Femur (tissue), 1 donor: ENCODE data around the gene PDLIM4.
A peak's percentile ranks its signal among the peaks of the same experiment; 100 is the strongest.

ENCODE experiments used
- DNase-seq: peaks from one replicate; pipeline ENCODE4 v3.0.0-alpha.2; 2017

Gene PDLIM4

DNA sequence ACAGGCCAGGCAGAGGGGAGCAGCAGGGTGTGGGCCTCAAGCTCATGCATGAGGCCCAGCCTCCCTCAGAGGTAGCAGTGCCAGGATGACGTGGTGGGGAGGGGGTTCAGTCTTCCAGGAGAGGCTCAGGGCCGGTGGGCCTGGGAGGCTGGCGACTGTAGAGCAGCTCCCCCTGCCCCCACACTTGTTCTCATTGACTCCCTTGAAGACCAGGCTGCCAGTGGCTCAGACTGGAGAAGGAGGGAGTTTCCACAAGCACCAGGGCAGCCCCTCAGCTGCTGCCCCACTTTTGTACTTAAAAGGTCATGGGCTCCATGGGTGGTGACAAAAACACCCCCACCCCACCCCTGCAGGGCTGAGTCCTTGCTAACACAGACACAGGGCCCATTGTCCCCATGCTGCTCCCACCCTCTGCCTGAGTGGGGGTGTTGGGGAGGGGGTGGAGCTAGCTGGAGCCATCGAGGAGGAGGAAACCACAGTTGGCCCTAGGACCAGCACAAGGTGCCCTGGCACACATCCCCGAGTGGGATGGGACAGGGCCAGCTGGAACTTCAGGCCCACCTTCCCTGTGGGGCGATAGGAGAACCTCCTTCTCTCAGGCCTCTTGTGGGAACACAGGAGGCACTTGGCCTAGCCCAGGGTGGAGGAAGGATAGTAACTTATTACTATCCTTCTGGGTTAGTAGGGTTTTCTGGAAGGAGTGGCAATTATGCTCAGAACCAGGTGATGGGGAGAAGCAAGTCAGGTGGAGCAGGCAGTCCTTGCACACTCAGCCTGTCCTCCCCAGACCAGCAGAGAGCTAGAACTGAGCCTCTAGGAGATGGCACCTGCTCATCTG is 10.7 kb downstream of the PDLIM4 start:
- peak; percentile 56 for DNase-seq

DNA sequence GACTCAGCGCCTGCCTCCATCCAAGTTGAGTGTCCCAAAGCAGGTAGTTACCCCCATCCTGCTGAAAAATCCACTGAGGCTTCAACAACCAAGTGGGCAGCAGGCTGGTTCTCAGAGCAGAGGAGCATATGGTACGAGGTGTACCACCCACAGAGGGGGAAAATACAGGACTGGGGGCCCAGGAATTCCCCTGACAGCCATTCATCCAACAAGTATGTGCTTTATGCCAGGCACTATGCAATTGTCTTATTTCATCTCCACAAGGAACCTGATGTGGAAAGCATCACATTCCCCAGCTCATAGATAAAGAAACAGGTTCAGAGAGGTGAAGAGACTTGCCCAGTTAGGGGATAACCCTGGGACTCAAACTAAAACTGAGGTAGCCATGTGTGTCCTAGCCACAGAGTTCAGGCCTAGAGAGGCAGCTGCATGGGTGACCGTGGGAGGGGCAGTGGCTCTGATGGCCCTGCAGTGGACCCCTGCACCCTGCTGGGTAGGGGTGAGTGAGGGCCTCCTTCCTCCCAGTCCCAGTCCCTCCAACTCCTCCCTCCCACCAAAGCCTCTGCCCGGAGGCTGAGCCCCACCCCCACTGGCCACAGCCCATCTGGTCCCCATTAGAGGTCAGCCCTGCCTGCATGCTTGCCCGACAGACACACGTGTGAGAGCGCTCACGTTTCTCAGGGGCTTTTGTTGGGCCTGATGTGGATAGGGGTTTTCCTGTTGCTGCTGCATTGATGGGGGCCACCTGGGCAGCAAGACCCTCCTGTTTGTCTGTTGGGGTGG is 11.5 kb downstream of the PDLIM4 start:
- peak; percentile 75 for DNase-seq

DNA sequence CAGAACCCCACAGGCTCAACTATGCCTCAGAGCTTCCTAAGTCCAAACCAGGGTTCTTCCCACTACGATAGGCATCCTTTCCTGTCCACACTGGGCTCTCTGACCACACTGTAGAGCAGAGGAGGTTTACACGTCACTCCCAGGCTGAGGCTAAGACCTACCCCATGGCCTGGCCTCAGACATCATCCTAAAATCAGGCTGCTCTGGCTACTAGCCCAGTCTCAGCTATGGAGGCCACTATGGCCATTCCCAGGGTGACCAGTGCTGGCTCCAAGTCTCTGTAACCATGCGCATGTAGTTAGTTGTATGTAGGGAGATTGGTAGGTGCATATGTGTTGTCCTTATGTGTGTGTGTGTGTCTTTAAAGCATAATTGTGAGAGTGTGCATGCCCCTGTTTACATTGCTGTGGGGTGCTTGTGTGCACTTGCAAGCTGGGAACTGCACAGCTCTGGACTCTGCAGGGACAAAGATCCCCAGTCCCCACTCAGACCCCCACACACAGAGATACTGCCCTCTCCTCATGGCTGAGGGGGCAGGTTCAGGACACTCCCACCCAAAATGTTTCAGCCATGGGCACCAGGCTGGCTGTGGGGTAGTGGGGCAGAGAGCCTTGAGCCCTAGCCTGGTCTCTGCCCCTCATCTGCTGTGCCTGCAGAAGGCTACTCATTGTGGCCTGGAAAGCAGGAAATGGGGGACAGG is 12.3 kb downstream of the PDLIM4 start:
- peak; percentile 26 for DNase-seq

DNA sequence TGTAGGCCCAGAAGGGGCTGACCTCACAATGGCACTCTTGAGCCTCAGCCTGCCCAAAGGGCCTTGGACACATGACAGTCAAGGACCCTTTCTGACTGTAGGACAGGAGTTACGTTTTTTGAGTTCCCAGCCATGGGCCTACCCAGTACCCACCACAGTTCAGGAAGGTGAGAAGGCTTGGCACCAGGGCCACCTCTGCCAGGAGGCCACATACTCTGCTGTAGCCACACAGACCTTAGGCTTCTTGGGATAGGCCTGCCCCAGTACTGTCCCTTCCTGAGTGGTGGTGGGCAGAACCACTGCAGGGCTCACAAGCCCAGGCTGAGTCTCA is 12.8 kb downstream of the PDLIM4 start:
- DNase-seq, result no peak

GRCh38 chr5:132270706-132271105 is 13.2 kb downstream of the PDLIM4 start:
- peak; percentile 59 for DNase-seq

GRCh38 chr5:132271251-132272246 is 14.1 kb downstream of the PDLIM4 start:
- DNase-seq, result peak; percentile 26

DNA sequence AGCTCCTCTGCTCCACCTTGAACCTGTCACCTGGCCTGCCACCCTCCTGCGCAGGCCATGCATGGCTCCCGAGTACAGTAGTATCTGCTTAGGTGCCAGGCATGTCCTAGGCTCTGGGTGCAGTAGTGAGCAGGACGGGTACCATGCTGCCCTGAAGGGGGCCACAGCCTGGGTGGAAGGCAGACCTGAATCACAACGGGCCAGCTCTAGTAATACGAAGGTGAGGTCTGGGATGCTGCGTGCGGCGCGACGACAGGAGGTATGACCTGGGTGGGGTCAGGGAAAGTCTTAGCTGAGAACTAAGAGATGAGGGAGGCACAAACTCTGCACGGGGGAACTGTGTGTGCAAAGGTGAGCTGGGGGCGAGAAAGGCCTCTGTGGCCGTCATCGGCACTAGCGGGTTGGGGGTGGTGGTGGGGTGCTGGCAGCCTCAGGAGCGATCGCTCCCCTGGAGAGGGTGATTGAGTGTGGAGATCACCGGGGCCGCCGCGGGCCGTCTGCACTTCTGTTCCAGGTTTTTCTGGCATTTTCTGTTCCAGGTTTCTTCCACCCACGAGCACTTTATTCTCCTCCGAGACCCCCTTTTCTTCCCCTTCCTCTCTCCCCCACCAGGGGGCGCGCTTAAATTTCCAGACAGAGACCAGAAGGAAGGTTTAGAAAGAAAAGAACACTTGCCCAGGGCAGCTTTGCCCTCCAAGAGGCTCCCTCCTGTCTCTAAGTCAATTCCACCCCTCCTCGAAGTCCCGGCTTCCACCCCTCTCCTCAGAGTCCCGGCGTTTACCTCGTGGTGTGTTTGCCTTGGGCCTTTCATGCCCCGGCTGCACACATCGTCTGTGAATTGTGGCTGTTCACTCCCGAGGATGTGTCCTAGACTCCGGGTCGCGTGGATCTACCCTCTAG is 15.1 kb downstream of the PDLIM4 start:
- DNase-seq, result peak; percentile 75

DNA sequence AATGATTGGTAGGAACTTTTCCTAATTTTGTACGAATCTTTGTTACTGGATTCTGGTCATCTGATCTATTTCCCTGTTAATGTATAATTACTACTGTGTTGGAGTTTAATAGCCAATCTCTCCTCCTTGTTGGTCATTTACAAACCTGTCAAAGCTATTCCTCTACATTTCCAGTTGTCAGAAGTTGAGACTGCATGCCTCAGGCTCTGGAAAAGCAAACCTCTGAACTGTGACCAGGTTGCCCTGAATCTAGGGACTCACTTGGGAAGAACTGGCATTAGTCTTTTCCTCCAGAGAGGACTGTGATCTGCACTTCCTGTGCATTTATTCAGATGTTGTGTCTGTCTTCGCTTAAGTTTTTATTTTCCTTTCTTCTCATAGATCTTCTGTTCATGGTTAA is 16.1 kb downstream of the PDLIM4 start:
- DNase-seq, result peak; percentile 7

- DNase-seq, result peak; percentile 15
These were observed 16.7 kb downstream of the PDLIM4 start for GRCh38 chr5:132274050-132274792.

DNA sequence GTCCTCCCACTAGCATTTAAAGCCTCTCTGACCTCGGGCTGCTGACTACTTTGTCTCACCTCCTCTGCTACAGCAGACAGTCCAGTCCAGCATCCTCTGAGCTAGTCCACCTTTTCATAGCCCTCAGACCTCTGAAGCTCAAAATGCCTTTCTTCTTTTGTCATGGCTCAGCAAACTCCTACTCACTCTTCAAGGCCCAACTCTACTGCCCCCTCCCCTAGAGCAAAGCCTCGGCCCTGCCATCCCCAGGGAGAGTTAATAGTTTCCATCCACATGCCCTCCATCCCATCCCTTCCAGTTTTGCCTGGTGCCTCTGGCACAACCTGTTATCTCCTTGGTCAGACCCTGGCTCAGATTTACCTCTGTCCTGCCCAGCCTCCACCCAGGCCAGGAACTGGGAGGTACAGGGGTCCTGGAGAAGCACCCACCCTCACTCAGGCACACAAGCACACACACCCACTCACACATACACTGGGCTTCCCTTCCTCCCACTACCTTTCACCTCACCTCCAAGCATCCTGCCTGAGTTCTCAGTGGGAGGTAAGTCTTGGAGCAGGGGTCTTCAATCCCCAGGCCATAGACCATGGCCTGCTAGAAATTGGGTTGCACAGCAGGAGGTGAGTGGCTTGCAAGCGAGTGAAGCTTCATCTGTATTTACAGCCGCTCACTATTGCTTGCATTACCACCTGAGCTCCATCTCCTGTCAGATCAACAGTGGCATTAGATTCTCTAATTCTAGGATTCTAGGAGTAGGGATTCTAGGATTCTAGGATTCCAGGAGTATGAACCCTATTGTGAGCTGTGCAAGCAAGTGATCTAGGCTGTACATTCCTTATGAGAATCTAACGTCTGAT is 18.1 kb downstream of the PDLIM4 start:
- peak; percentile 12 for DNase-seq

GRCh38 chr5:132277256-132277655 is 19.8 kb downstream of the PDLIM4 start:
- peak; percentile 28 for DNase-seq

- peak; percentile 8 for DNase-seq
These were observed 20.7 kb downstream of the PDLIM4 start for GRCh38 chr5:132277971-132278853.

GRCh38 chr5:132279801-132280200 is 22.3 kb downstream of the PDLIM4 start:
- peak; percentile 8 for DNase-seq

GRCh38 chr5:132280371-132281240 is 23.1 kb downstream of the PDLIM4 start:
- peak; percentile 12 for DNase-seq

DNA sequence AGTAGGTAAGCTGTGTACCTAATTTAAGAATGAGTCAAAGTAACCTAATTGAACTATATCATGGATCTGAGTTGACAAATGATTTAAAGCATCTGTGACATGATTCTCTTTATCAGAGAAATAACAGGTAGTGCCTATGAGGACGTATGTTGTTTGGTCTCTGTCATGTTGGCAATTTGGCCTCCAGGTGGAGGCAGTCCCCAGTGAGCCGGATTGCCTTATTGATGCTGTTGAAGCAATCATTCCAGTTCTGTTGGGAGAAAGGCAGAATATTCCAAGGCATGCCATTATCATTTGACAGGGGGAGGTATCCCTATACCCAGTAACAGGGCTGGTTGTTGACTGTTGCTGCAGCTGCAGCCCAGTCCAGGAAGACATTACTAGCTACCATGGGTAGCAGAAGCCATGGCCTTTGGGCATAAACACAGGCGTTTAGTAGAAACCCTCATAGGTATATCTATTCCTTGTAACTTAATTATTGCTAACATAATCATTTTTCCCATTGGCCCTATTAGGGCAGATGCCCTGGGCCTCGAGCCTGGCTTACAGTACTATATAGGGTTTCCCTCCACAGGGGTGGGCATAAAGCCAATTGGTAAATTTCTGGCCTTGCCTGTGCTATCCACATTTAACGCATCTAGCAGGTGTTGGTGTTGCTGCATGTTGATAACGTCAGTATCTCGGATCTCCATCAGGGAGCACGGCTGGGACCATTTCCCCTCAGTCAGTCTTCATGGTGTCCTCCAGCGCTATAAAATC is 24.5 kb downstream of the PDLIM4 start:
- DNase-seq, result peak; percentile 8

GRCh38 chr5:132283423-132284043 is 26.0 kb downstream of the PDLIM4 start:
- peak; percentile 53 for DNase-seq
